GM18499 (cell line): ENCODE data around the gene PSMB5.

Experiments
- ATAC-seq: cut with Tn5 transposase; IDR thresholded peaks from one replicate; pipeline ENCODE4 v1.9.1; 2021; ENCODE audit warnings: moderate number of reproducible peaks; ENCODE audit not compliant: insufficient read depth, unreplicated experiment

PSMB5 gene

GRCh38 chr14:23045419-23046357 is 11.0 kb upstream of the PSMB5 start:
- no peak for ATAC-seq

- no peak for ATAC-seq
Measured at GRCh38 chr14:23044840-23045239, 10.1 kb upstream of the PSMB5 start.

- ATAC-seq, result no peak
Measured at GRCh38 chr14:23043754-23044153, 9.1 kb upstream of the PSMB5 start.

GRCh38 chr14:23043145-23043544 is 8.4 kb upstream of the PSMB5 start:
- ATAC-seq, result no peak

GRCh38 chr14:23042162-23042965 is 7.7 kb upstream of the PSMB5 start, which contains the start of gene PSMB11:
Gene PSMB11, plus strand, starts transcription at chr14:23042212. Its CDS starts 14 bp downstream, at chr14:23042226.
- ATAC-seq, result no peak

GRCh38 chr14:23041729-23042128 is 7.0 kb upstream of the PSMB5 start:
- no peak for ATAC-seq

GRCh38 chr14:23040100-23040499 is 5.4 kb upstream of the PSMB5 start:
- no peak for ATAC-seq

- no peak for ATAC-seq
Measured at GRCh38 chr14:23035303-23036144, 824 bp upstream of the PSMB5 start.

- no peak for ATAC-seq
Measured at GRCh38 chr14:23033801-23034497, 751 bp downstream of the PSMB5 start.

- ATAC-seq, result no peak
Measured at GRCh38 chr14:23033251-23033727, 1.4 kb downstream of the PSMB5 start.

GRCh38 chr14:23030936-23031335 is 3.8 kb downstream of the PSMB5 start:
- ATAC-seq, result no peak

GRCh38 chr14:23028799-23029198 is 5.9 kb downstream of the PSMB5 start:
- ATAC-seq, result no peak

- ATAC-seq, result no peak
Measured at GRCh38 chr14:23025151-23025814, 9.4 kb downstream of the PSMB5 start.

- no peak for ATAC-seq
Measured at GRCh38 chr14:23024612-23025075, 10.1 kb downstream of the PSMB5 start.

- ATAC-seq, result no peak
Measured at GRCh38 chr14:23023795-23024152, 10.9 kb downstream of the PSMB5 start.

- ATAC-seq, result no peak
Measured at GRCh38 chr14:23023022-23023794, 11.5 kb downstream of the PSMB5 start.

- ATAC-seq, result no peak
Measured at GRCh38 chr14:23021889-23022442, 12.7 kb downstream of the PSMB5 start.

- ATAC-seq, result no peak
Measured at GRCh38 chr14:23021434-23021833, 13.3 kb downstream of the PSMB5 start.
